HCT116 (cell line): Measurements from ENCODE around the gene MGME1.

ENCODE experiments used
- CEBPB ChIP-seq: IDR thresholded peaks from 2 replicates; pipeline ENCODE4 v1.6.1; 2012; ENCODE audit warnings: low read depth
- EZH2 ChIP-seq: fragments of 200-600 bp; sonication (generic); IDR thresholded peaks from 2 replicates; pipeline ENCODE4 v1.6.1; 2017; ENCODE audit warnings: antibody characterized with exemption, mixed run types
- EZH2phosphoT487 ChIP-seq: fragments of 200-600 bp; IDR thresholded peaks from 2 replicates; pipeline ENCODE4 v1.6.1; 2018; ENCODE audit warnings: antibody characterized with exemption, borderline replicate concordance
- FOSL1 ChIP-seq: IDR thresholded peaks from 2 replicates; pipeline ENCODE4 v1.6.1; 2012; ENCODE audit warnings: low read depth
- POLR2A ChIP-seq: IDR thresholded peaks from 2 replicates; pipeline ENCODE4 v1.7.0; 2011; ENCODE audit warnings: borderline replicate concordance; ENCODE audit not compliant: insufficient read depth, insufficient read length; ENCODE audit errors: extremely low read depth
- REST ChIP-seq: IDR thresholded peaks from 2 replicates; pipeline ENCODE4 v1.6.1; 2012; ENCODE audit warnings: low read depth
- SP1 ChIP-seq: IDR thresholded peaks from 2 replicates; pipeline ENCODE4 v1.6.1; 2012; ENCODE audit warnings: low read depth
- ZBTB33 ChIP-seq: IDR thresholded peaks from 2 replicates; pipeline ENCODE4 v1.6.1; 2011; ENCODE audit warnings: mild to moderate bottlenecking, low read length, moderate library complexity; ENCODE audit not compliant: insufficient replicate concordance; ENCODE audit errors: extremely low read depth
- ZFX ChIP-seq: fragments of 450-650 bp; IDR thresholded peaks from 2 replicates; pipeline ENCODE4 v1.6.1; 2017
- TF ChIP-seq, protein P1 (sequence below), 3 experiments: fragments of 200-600 bp in 1 of 3; sonication (generic) in 1 of 3; IDR thresholded peaks in 2 of 3; conservative IDR thresholded peaks in 1 of 3; 2 replicates each; pipeline ENCODE4 v1.5.1; 2012 to 2017; ENCODE audit warnings: low read depth in 2 of 3, low read length in 2 of 3, antibody characterized with exemption in 1 of 3, borderline replicate concordance in 1 of 3, control low read depth in 1 of 3, mild to moderate bottlenecking in 1 of 3, mixed read lengths in 1 of 3, mixed run types in 1 of 3, moderate library complexity in 1 of 3; ENCODE audit not compliant: insufficient read depth in 1 of 3
- TF ChIP-seq, protein P2 (sequence below): IDR thresholded peaks from 2 replicates; pipeline ENCODE4 v1.6.1; 2012

- TF ChIP-seq, protein P1, sequence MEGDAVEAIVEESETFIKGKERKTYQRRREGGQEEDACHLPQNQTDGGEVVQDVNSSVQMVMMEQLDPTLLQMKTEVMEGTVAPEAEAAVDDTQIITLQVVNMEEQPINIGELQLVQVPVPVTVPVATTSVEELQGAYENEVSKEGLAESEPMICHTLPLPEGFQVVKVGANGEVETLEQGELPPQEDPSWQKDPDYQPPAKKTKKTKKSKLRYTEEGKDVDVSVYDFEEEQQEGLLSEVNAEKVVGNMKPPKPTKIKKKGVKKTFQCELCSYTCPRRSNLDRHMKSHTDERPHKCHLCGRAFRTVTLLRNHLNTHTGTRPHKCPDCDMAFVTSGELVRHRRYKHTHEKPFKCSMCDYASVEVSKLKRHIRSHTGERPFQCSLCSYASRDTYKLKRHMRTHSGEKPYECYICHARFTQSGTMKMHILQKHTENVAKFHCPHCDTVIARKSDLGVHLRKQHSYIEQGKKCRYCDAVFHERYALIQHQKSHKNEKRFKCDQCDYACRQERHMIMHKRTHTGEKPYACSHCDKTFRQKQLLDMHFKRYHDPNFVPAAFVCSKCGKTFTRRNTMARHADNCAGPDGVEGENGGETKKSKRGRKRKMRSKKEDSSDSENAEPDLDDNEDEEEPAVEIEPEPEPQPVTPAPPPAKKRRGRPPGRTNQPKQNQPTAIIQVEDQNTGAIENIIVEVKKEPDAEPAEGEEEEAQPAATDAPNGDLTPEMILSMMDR (IDR thresholded peaks at IDR 0.05 in 2 of 3, conservative IDR thresholded peaks at IDR 0.05 in 1 of 3; ENCODE audit: borderline replicate concordance in 1 of 3, insufficient read depth in 1 of 3, low read depth in 2 of 3, low read length in 2 of 3), result no peak
- TF ChIP-seq CEBPB (no peak), REST (no peak), FOSL1 (no peak), EZH2 (no peak), POLR2A (no peak), EZH2phosphoT487 (no peak), SP1 (no peak), ZBTB33 (no peak), ZFX (no peak)
- TF ChIP-seq, protein P2, sequence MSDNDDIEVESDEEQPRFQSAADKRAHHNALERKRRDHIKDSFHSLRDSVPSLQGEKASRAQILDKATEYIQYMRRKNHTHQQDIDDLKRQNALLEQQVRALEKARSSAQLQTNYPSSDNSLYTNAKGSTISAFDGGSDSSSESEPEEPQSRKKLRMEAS, result no peak
Measured at GRCh38 chr20:18003897-18004296, 35.1 kb downstream of the MGME1 start.
